IPS-20b (cell line): Measurements from ENCODE around the gene ITPKB.

Experiments used
- H3K27ac ChIP-seq: one replicate; pipeline ENCODE4 v1.5.1; 2013; ENCODE audit warnings: low read length
- H3K27me3 ChIP-seq: 2 replicates; pipeline ENCODE4 v1.6.1; 2013; ENCODE audit warnings: mild to moderate bottlenecking, low read length, inconsistent platforms; ENCODE audit not compliant: insufficient read depth
- H3K36me3 ChIP-seq: 2 replicates; pipeline ENCODE4 v1.6.1; 2013; ENCODE audit warnings: low read depth, mild to moderate bottlenecking, inconsistent platforms, low read length, moderate library complexity; ENCODE audit not compliant: insufficient read depth
- H3K4me1 ChIP-seq: 2 replicates; pipeline ENCODE4 v1.6.1; 2013; ENCODE audit warnings: mild to moderate bottlenecking, control low read depth, inconsistent platforms, low read length, moderate library complexity; ENCODE audit not compliant: insufficient read depth
- H3K4me3 ChIP-seq: 2 replicates; pipeline ENCODE4 v1.5.1; 2013; ENCODE audit warnings: mild to moderate bottlenecking, low read length, inconsistent platforms
- H3K9ac ChIP-seq: 2 replicates; pipeline ENCODE4 v1.6.1; 2013; ENCODE audit warnings: low read depth, mild to moderate bottlenecking, inconsistent platforms, low read length, moderate library complexity
- H3K9me3 ChIP-seq: 2 replicates; pipeline ENCODE4 v1.6.1; 2013; ENCODE audit warnings: mild to moderate bottlenecking, low read depth, low read length, inconsistent platforms; ENCODE audit not compliant: insufficient read depth

The ITPKB gene

DNA sequence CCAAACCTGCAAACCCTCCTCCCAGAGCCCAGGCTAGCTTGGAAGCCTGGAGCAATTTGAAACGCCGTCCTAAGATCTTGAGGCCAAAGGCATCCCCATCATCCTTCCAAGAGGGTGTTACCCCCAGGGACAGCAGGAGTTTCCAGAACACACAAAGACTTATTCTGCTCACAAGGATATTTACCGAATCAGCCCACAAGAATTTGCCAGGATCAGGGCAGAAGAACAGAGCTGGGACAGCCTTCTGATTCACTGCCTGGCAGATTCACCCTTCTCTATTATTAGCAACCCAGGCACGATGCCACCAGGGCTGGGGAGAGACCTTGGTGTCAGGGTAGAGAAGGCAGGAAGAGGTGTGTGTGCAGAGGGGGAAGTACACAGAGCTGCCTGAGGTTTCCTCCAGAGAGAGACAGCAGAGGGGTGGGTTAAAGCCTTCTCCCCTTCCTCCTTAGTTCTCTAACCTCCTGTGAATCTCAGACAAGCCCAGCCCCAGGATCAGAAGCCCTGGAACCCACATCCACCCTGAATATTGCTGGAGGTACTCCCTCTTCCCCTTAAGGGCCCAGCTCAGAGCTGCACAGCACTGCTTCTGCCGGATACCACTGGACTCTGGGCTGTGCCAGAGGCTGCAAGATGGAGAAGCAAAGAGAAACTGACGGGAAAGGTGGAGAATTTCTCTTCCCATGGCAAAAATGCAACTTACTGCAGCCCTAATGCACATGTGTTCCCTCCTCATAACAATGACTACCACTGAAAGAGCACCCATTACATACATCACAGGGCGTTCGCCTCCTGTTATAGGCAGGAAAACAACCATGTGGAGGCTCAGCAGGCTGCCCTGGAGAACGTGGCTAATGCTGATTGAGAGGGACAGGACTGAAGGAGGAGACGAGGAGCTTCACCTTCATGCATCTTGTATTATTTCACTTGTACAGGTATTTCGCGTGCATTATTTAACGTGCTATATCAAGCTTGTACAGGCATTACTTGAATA lies 61.8 kb downstream of the ITPKB start:
- Histone ChIP-seq H3K4me3 (no peak overlapping the region), H3K27ac (no peak overlapping the region), H3K4me1 (peaks cover 32% of the 10 kb centered on the region), H3K27me3 (peaks cover 56% of the 10 kb centered on the region), H3K9ac (no peak overlapping the region), H3K9me3 (no peaks in the 10 kb centered on the region), H3K36me3 (no peaks in the 10 kb centered on the region)

- H3K4me3 ChIP-seq, result no peak overlapping the region
- H3K27ac ChIP-seq, result no peak overlapping the region
Measured at GRCh38 chr1:226676381-226676780, 62.7 kb downstream of the ITPKB start.

DNA sequence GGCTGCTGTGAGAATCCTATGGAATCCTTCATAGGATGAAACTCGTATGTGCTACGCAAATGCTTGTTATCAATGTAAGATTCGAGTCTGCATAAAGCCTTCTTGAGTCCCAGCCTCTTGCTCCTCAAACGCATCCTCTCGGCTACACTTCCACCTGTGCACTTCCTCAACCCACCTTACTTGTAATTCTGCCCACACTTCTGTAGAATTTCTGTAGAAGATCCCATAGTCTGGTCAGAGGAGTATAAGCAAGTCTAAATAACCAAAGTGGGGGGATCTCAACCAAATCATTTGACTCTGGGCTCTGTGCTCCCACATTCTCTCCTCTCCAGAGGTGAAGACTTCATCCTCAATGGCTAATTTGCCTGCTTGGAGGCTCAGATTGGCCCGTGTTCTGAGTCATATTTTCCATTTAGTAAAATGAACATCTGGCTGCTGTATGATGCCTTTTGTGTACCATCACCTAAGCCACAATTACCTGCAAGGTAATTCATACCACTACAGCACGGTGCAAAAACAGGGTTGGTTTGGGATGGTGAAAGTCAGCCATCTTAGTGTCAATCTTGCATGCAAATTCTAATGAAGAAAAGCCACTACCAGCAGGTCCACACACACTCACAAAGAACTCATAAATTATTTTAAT lies 63.2 kb downstream of the ITPKB start:
- Histone ChIP-seq H3K4me3 (no peak overlapping the region), H3K36me3 (no peaks in the 10 kb centered on the region), H3K4me1 (peaks cover 28% of the 10 kb centered on the region), H3K9me3 (no peaks in the 10 kb centered on the region), H3K27me3 (peaks cover 41% of the 10 kb centered on the region), H3K27ac (no peak overlapping the region), H3K9ac (no peak overlapping the region)

More at GRCh38 chr1:226676381-226676780, 62.7 kb downstream of the ITPKB start:
- Histone ChIP-seq H3K4me1 (peaks cover 32% of the 10 kb centered on the region), H3K9me3 (no peaks in the 10 kb centered on the region), H3K27me3 (peaks cover 46% of the 10 kb centered on the region), H3K36me3 (no peaks in the 10 kb centered on the region), H3K9ac (no peak overlapping the region)

DNA sequence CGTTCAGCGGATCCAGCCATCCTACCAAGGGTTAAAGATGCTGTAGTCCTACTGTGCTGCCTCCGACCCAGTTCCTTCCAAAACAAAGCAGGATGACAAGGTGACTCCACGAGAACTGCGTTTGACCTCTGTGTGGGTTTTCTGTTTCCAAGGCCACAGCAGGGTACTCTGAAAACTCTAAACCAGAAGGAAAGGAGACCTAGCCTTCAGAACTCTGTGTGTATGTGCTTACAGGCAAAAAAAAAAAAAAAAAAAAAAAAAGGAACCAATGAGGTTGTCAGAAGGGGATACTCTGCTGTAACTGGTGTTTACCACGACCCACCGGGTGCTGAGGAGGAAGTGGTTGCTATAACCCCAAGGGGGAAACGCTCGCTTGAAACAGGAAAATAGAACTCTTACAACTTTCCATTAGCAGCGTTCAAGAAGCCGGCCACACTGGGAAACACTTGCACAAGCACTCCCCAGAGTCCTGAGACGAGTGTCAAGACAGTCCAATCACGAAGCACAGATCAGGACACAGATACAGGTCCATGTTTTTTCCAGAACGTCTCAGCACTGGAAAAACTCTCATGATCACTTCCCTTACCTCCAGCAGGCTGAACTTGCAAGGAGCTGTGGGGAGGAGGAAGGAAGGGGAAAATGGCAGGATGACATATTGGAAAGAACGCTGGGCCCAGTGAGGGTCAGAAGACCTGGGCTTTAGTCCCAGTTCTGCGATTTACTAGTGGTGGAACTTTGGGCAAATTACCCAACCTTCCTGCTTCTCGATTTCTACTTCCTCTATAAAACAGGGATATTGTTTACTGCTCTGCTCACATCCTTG lies 64.0 kb downstream of the ITPKB start:
- Histone ChIP-seq H3K9ac (no peak overlapping the region), H3K27ac (no peak overlapping the region), H3K36me3 (no peaks in the 10 kb centered on the region), H3K4me1 (peaks cover 24% of the 10 kb centered on the region; the same call in 1 of the 2 replicates), H3K4me3 (no peak overlapping the region), H3K9me3 (no peaks in the 10 kb centered on the region), H3K27me3 (peaks cover 38% of the 10 kb centered on the region)

GRCh38 chr1:226672339-226672762 lies 66.7 kb downstream of the ITPKB start:
- no peak overlapping the region for H3K27ac ChIP-seq
- H3K4me1 ChIP-seq, result peaks cover 29% of the 10 kb centered on the region; the same call in 1 of the 2 replicates
- H3K9ac ChIP-seq, result no peak overlapping the region
- no peaks in the 10 kb centered on the region for H3K9me3 ChIP-seq
- no peak overlapping the region for H3K4me3 ChIP-seq
- H3K27me3 ChIP-seq, result peaks cover 13% of the 10 kb centered on the region
- no peaks in the 10 kb centered on the region for H3K36me3 ChIP-seq

DNA sequence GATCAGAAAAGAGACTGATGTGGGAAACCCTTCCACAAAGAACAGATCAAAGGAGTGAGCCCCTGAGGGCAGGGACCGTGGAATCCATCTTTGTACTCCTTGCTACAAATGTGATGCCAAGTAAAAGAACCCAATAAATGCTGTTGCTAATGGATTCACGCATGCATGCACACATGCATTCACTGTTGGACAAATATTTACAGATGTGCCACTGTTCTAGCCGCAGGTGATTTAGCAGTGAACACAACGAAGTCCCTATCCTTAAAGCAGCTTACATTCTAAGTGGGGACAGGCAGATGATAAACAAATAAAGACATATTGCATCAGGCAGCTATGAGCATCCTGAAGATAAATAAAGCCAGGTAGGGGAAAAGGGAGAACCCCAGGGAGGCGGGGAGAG lies 67.8 kb downstream of the ITPKB start:
- Histone ChIP-seq H3K4me1 (peaks cover 25% of the 10 kb centered on the region; the same call in 1 of the 2 replicates), H3K36me3 (no peaks in the 10 kb centered on the region), H3K9me3 (no peaks in the 10 kb centered on the region), H3K9ac (no peak overlapping the region), H3K27ac (no peak overlapping the region), H3K27me3 (0 out of 2 replicates have a peak, but pooled peaks cover 6% of the 10 kb centered on the region), H3K4me3 (no peak overlapping the region)

DNA sequence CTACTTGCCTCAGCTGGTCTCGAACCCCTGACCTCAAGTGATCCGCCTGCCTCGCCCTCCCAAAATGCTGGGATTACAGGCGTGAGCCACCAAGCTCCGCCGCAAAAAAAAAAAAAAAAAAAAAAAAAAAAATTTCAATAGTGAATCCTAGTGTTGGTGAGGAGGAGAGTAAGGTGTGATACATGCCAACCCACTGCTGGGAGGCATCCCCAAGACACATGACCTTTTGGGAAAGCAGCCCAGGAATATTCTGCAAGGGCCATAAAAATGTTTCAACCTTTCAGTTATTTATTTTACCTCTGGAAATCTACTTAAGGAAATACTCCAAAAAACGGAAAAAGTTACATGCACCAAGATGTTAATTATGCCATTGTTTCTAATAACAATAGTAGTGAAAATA lies 69.0 kb downstream of the ITPKB start:
- Histone ChIP-seq H3K27ac (no peak overlapping the region), H3K9ac (no peak overlapping the region), H3K4me1 (peaks cover 16% of the 10 kb centered on the region; the same call in 1 of the 2 replicates), H3K27me3 (no peaks in the 10 kb centered on the region), H3K9me3 (no peaks in the 10 kb centered on the region), H3K36me3 (no peaks in the 10 kb centered on the region), H3K4me3 (no peak overlapping the region)

- Histone ChIP-seq H3K9ac (no peak overlapping the region), H3K9me3 (no peaks in the 10 kb centered on the region), H3K27ac (no peak overlapping the region), H3K4me1 (peaks cover 15% of the 10 kb centered on the region), H3K4me3 (no peak overlapping the region), H3K27me3 (no peaks in the 10 kb centered on the region), H3K36me3 (no peaks in the 10 kb centered on the region)
Measured at GRCh38 chr1:226668173-226668560, 70.9 kb downstream of the ITPKB start.

- Histone ChIP-seq H3K4me1 (peaks cover 23% of the 10 kb centered on the region), H3K9ac (no peak overlapping the region), H3K36me3 (no peaks in the 10 kb centered on the region), H3K27ac (no peak overlapping the region), H3K27me3 (no peaks in the 10 kb centered on the region), H3K4me3 (no peak overlapping the region), H3K9me3 (no peaks in the 10 kb centered on the region)
Measured at GRCh38 chr1:226666692-226667091, 72.4 kb downstream of the ITPKB start.

DNA sequence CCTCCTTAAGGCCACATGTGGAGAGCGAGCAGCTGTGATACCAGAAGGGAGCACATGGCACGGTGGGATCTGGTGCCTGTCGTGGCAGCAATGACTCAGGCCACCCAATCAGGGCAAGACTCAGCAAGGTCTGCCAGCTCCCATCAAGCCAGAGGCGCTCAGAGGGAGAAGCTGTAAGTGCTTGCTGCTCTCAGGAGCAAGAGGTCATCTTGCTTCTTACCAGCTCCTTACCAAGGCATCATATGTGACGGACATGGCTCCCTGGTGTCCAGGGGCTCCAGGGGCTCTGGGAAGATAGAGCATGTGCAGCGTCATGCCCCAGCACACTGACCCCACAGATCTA lies 72.9 kb downstream of the ITPKB start:
- Histone ChIP-seq H3K27ac (no peak overlapping the region), H3K27me3 (no peaks in the 10 kb centered on the region), H3K9me3 (no peaks in the 10 kb centered on the region), H3K36me3 (no peaks in the 10 kb centered on the region), H3K4me1 (peaks cover 23% of the 10 kb centered on the region), H3K4me3 (no peak overlapping the region), H3K9ac (no peak overlapping the region)

- no peak overlapping the region for H3K27ac ChIP-seq
- no peak overlapping the region for H3K4me3 ChIP-seq
- H3K4me1 ChIP-seq, result peaks cover 23% of the 10 kb centered on the region
Measured at GRCh38 chr1:226665505-226666163, 73.4 kb downstream of the ITPKB start.

More at GRCh38 chr1:226665505-226666163, 73.4 kb downstream of the ITPKB start:
- no peak overlapping the region for H3K9ac ChIP-seq
- H3K27me3 ChIP-seq, result no peaks in the 10 kb centered on the region
- no peaks in the 10 kb centered on the region for H3K36me3 ChIP-seq
- H3K9me3 ChIP-seq, result no peaks in the 10 kb centered on the region
